GM10847 (cell line): ENCODE results near the gene ADAMTS2.

Experiments
- POLR2A ChIP-seq: IDR thresholded peaks from 2 replicates; pipeline ENCODE4 v1.6.1; 2011; ENCODE audit not compliant: insufficient read length; ENCODE audit errors: extremely low read depth

ADAMTS2 gene

GRCh38 chr5:179207920-179208705, 137.1 kb downstream of the ADAMTS2 start:
- no peak for TF ChIP-seq POLR2A

- no peak for TF ChIP-seq POLR2A
These were observed 137.8 kb downstream of the ADAMTS2 start for GRCh38 chr5:179207470-179207869.

- no peak for TF ChIP-seq POLR2A
These were observed 138.9 kb downstream of the ADAMTS2 start for GRCh38 chr5:179206366-179206765.

GRCh38 chr5:179205277-179205676, 140.0 kb downstream of the ADAMTS2 start:
- no peak for TF ChIP-seq POLR2A

GRCh38 chr5:179204572-179204971, 140.7 kb downstream of the ADAMTS2 start:
- no peak for TF ChIP-seq POLR2A

- no peak for TF ChIP-seq POLR2A
These were observed 142.0 kb downstream of the ADAMTS2 start for GRCh38 chr5:179203248-179203647.

GRCh38 chr5:179201986-179202385, 143.3 kb downstream of the ADAMTS2 start:
- no peak for TF ChIP-seq POLR2A

- no peak for TF ChIP-seq POLR2A
These were observed 146.0 kb downstream of the ADAMTS2 start for GRCh38 chr5:179199246-179199645.

- no peak for TF ChIP-seq POLR2A
These were observed 146.4 kb downstream of the ADAMTS2 start for GRCh38 chr5:179198825-179199224.

GRCh38 chr5:179196405-179197079, 148.7 kb downstream of the ADAMTS2 start:
- no peak for TF ChIP-seq POLR2A

GRCh38 chr5:179195561-179196404, 149.5 kb downstream of the ADAMTS2 start:
- TF ChIP-seq POLR2A, result no peak

GRCh38 chr5:179194941-179195381, 150.3 kb downstream of the ADAMTS2 start:
- TF ChIP-seq POLR2A, result no peak

- no peak for TF ChIP-seq POLR2A
These were observed 150.9 kb downstream of the ADAMTS2 start for GRCh38 chr5:179194201-179194910.

GRCh38 chr5:179193746-179194145, 151.5 kb downstream of the ADAMTS2 start:
- no peak for TF ChIP-seq POLR2A

- no peak for TF ChIP-seq POLR2A
These were observed 152.3 kb downstream of the ADAMTS2 start for GRCh38 chr5:179192891-179193470.
